Measurements from ENCODE around the gene KCNIP4.

Gene KCNIP4

GRCh38 chr4:20954541-20954940 is 994.0 kb downstream of the KCNIP4 start:
- no peak for DNase-seq (ENCODE audit: low spot score)

- no peak for DNase-seq (ENCODE audit: low spot score)
These were observed 1003.6 kb downstream of the KCNIP4 start for GRCh38 chr4:20944961-20945360.

- no peak for DNase-seq (ENCODE audit: low spot score)
These were observed 1004.1 kb downstream of the KCNIP4 start for GRCh38 chr4:20944451-20944850.

GRCh38 chr4:20938204-20938603 is 1010.4 kb downstream of the KCNIP4 start:
- DNase-seq (ENCODE audit: low spot score) = no peak

GRCh38 chr4:20926529-20926928 is 1022.0 kb downstream of the KCNIP4 start:
- no peak for DNase-seq (ENCODE audit: low spot score)

- DNase-seq (ENCODE audit: low spot score) = no peak
These were observed 1023.4 kb downstream of the KCNIP4 start for GRCh38 chr4:20925176-20925575.

- DNase-seq (ENCODE audit: low spot score) = no peak
These were observed 1025.6 kb downstream of the KCNIP4 start for GRCh38 chr4:20922962-20923361.

GRCh38 chr4:20916106-20916505 is 1032.5 kb downstream of the KCNIP4 start:
- DNase-seq (ENCODE audit: low spot score) = no peak

GRCh38 chr4:20904966-20905365 is 1043.6 kb downstream of the KCNIP4 start:
- no peak for DNase-seq (ENCODE audit: low spot score)

- no peak for DNase-seq (ENCODE audit: low spot score)
These were observed 1046.7 kb downstream of the KCNIP4 start for GRCh38 chr4:20901851-20902250.

GRCh38 chr4:20899591-20899990 is 1049.0 kb downstream of the KCNIP4 start:
- DNase-seq (ENCODE audit: low spot score) = no peak

GRCh38 chr4:20895988-20896387 is 1052.6 kb downstream of the KCNIP4 start:
- DNase-seq (ENCODE audit: low spot score) = no peak

- DNase-seq (ENCODE audit: low spot score) = no peak
These were observed 1053.4 kb downstream of the KCNIP4 start for GRCh38 chr4:20895208-20895607.

- no peak for DNase-seq (ENCODE audit: low spot score)
These were observed 1057.8 kb downstream of the KCNIP4 start for GRCh38 chr4:20890761-20891160.

GRCh38 chr4:20889901-20890300 is 1058.7 kb downstream of the KCNIP4 start:
- DNase-seq (ENCODE audit: low spot score) = no peak

GRCh38 chr4:20883677-20884076 is 1064.9 kb downstream of the KCNIP4 start:
- DNase-seq (ENCODE audit: low spot score) = no peak

GRCh38 chr4:20883231-20883630 is 1065.3 kb downstream of the KCNIP4 start:
- no peak for DNase-seq (ENCODE audit: low spot score)

- DNase-seq (ENCODE audit: low spot score) = no peak
These were observed 1066.1 kb downstream of the KCNIP4 start for GRCh38 chr4:20882500-20882899.

GRCh38 chr4:20881658-20882057 is 1066.9 kb downstream of the KCNIP4 start:
- DNase-seq (ENCODE audit: low spot score) = no peak

GRCh38 chr4:20878806-20879205 is 1069.8 kb downstream of the KCNIP4 start:
- no peak for DNase-seq (ENCODE audit: low spot score)

- no peak for DNase-seq (ENCODE audit: low spot score)
These were observed 1078.1 kb downstream of the KCNIP4 start for GRCh38 chr4:20870436-20870835.

- no peak for DNase-seq (ENCODE audit: low spot score)
These were observed 1080.5 kb downstream of the KCNIP4 start for GRCh38 chr4:20868108-20868507.

GRCh38 chr4:20860878-20861277 is 1087.7 kb downstream of the KCNIP4 start:
- no peak for DNase-seq (ENCODE audit: low spot score)

- DNase-seq (ENCODE audit: low spot score) = no peak
These were observed 1089.3 kb downstream of the KCNIP4 start for GRCh38 chr4:20859097-20859781.

All from NAMALWA (cell line).